IMR-90 (cell line): Measurements from ENCODE around the gene CPB2. TPM values are rescaled to one million over a fixed set of nuclear protein-coding genes. Genes with fewer than 3 reads are reported as not detected.

Experiments used
- ATAC-seq: fragments of 200-7000 bp; cut with Tn5 transposase; 2 replicates; pipeline ENCODE4 v1.9.1; 2020; ENCODE audit warnings: low read depth, mild to moderate bottlenecking, moderate library complexity
- BruUV-seq: library from RNA; stranded (reverse); fragments of 400-500 nt; replicated peaks from 2 replicates; lab custom pipeline; 2021; lab: Mats Ljungman, UMichigan
- CTCF ChIA-PET: fragments of 300-600 bp; formaldehyde crosslinking; extraction: SDS; loops from one replicate; lab custom pipeline; 2021; ENCODE audit warnings: antibody characterized with exemption; lab: Yijun Ruan, JAX
- POLR2A ChIA-PET: fragments of 300-600 bp; sonication (Branson Sonifier 250); formaldehyde crosslinking; loops from one replicate; lab custom pipeline; 2022; ENCODE audit warnings: antibody characterized with exemption; ENCODE audit not compliant: unreplicated experiment; lab: Charles Lee
- DNase-seq: peaks from one replicate; pipeline ENCODE4 v3.0.0; 2013
- H2AFZ ChIP-seq: replicated peaks from 2 replicates; pipeline ENCODE3; 2013; ENCODE audit warnings: low read length, mild to moderate bottlenecking; ENCODE audit not compliant: poor library complexity
- H2AK5ac ChIP-seq: 2 replicates; pipeline ENCODE4 v1.6.1; 2013; ENCODE audit warnings: low read depth, low read length, inconsistent platforms
- H2AK9ac ChIP-seq: replicated peaks from 2 replicates; pipeline ENCODE3; 2013; ENCODE audit warnings: mild to moderate bottlenecking, low read depth, low read length, moderate library complexity; ENCODE audit not compliant: poor library complexity
- H2BK120ac ChIP-seq: 2 replicates; pipeline ENCODE4 v1.6.1; 2013; ENCODE audit warnings: low read depth, low read length, inconsistent platforms
- H2BK15ac ChIP-seq: 3 replicates; pipeline ENCODE4 v1.6.1; 2013; ENCODE audit warnings: low read depth, low read length, inconsistent platforms
- H2BK20ac ChIP-seq: 2 replicates; pipeline ENCODE4 v1.6.1; 2013; ENCODE audit warnings: low read depth, mild to moderate bottlenecking, inconsistent platforms, low read length, moderate library complexity
- H2BK5ac ChIP-seq: 2 replicates; pipeline ENCODE4 v1.6.1; 2013; ENCODE audit warnings: mild to moderate bottlenecking, low read depth, low read length, inconsistent platforms; ENCODE audit not compliant: poor library complexity, severe bottlenecking
- H3K14ac ChIP-seq: replicated peaks from 2 replicates; pipeline ENCODE4 v1.6.1; 2013; ENCODE audit warnings: low read depth, low read length, inconsistent platforms
- H3K18ac ChIP-seq: 2 replicates; pipeline ENCODE4 v1.6.1; 2013; ENCODE audit warnings: low read depth, low read length, control low read depth
- H3K23ac ChIP-seq: 2 replicates; pipeline ENCODE4 v1.6.1; 2013; ENCODE audit warnings: low read depth, low read length, inconsistent platforms
- H3K27ac ChIP-seq: 2 replicates; pipeline ENCODE4 v1.5.1; 2013; ENCODE audit warnings: mild to moderate bottlenecking, control low read depth, low read length; ENCODE audit not compliant: insufficient read depth
- H3K27me3 ChIP-seq: 2 replicates; pipeline ENCODE4 v1.6.1; 2013; ENCODE audit warnings: low read length; ENCODE audit not compliant: control insufficient read depth, insufficient read depth
- H3K36me3 ChIP-seq: 2 replicates; pipeline ENCODE4 v1.6.1; 2013; ENCODE audit warnings: low read length, mixed read lengths; ENCODE audit not compliant: control insufficient read depth, insufficient read depth
- H3K4ac ChIP-seq: 2 replicates; pipeline ENCODE4 v1.6.1; 2013; ENCODE audit warnings: low read depth, low read length, inconsistent platforms
- H3K4me1 ChIP-seq: 2 replicates; pipeline ENCODE4 v1.6.1; 2013; ENCODE audit warnings: low read length, mixed read lengths; ENCODE audit not compliant: control insufficient read depth, insufficient read depth
- H3K4me2 ChIP-seq: 2 replicates; pipeline ENCODE4 v1.6.1; 2013; ENCODE audit warnings: low read depth, mild to moderate bottlenecking, control low read depth, low read length, moderate library complexity
- H3K4me3 ChIP-seq: 2 replicates; pipeline ENCODE4 v1.5.1; 2013; ENCODE audit warnings: low read depth, mild to moderate bottlenecking, control low read depth, low read length, moderate library complexity; ENCODE audit not compliant: insufficient read depth
- H3K56ac ChIP-seq: 2 replicates; pipeline ENCODE4 v1.6.1; 2013; ENCODE audit warnings: low read length, inconsistent platforms; ENCODE audit not compliant: insufficient read depth; ENCODE audit errors: extremely low read depth
- H3K79me1 ChIP-seq, 2 experiments: 2 replicates each; pipeline ENCODE4 v1.6.1; 2013; ENCODE audit warnings: low read length in 2 of 2, inconsistent platforms in 1 of 2, low read depth in 1 of 2
- H3K9ac ChIP-seq: 2 replicates; pipeline ENCODE4 v1.6.1; 2013; ENCODE audit warnings: low read depth, low read length, control low read depth
- H3K9me1 ChIP-seq: 2 replicates; pipeline ENCODE4 v1.6.1; 2013; ENCODE audit warnings: low read length, inconsistent platforms; ENCODE audit not compliant: insufficient read depth
- H3K9me3 ChIP-seq: 2 replicates; pipeline ENCODE4 v1.6.1; 2013; ENCODE audit warnings: low read length; ENCODE audit not compliant: control insufficient read depth, insufficient read depth
- H4K20me1 ChIP-seq: 2 replicates; pipeline ENCODE4 v1.6.1; 2013; ENCODE audit warnings: low read length, inconsistent platforms; ENCODE audit not compliant: insufficient read depth
- H4K5ac ChIP-seq: 2 replicates; pipeline ENCODE4 v1.6.1; 2013; ENCODE audit warnings: mild to moderate bottlenecking, low read depth, low read length, control low read depth
- H4K8ac ChIP-seq, 2 experiments: 2 replicates each; pipeline ENCODE4 v1.6.1; 2013; ENCODE audit warnings: low read depth in 2 of 2, low read length in 2 of 2, control low read depth in 1 of 2, inconsistent platforms in 1 of 2
- H4K91ac ChIP-seq: 2 replicates; pipeline ENCODE4 v1.6.1; 2013; ENCODE audit warnings: low read depth, low read length, inconsistent platforms; ENCODE audit not compliant: insufficient read depth
- CEBPB ChIP-seq: IDR thresholded peaks from 2 replicates; pipeline ENCODE4 v1.6.1; 2012; ENCODE audit warnings: low read depth, low read length, improper control_type of control experiment
- NFE2L2 ChIP-seq: fragments of 150-350 bp; IDR thresholded peaks from 2 replicates; pipeline ENCODE4 v1.6.1; 2016; ENCODE audit warnings: low read depth, mild to moderate bottlenecking, low read length
- WGBS, 2 experiments: methylation state at CpG; one replicate each; pipeline versions ENCODE4 v1.1.5 to v1.1.7; 2013; ENCODE audit warnings: missing lambda C conversion rate in 2 of 2; ENCODE audit not compliant: insufficient read length in 1 of 2; ENCODE audit errors: extremely low coverage in 2 of 2; 5-methylcytosine and 5-hydroxymethylcytosine counted together
- dilution Hi-C: fragments of 300-500 bp; cut with HindIII; formaldehyde crosslinking; loops from one replicate; pipeline ENCODE4 v1.14.3; 2018; ENCODE audit warnings: low sequenced_read_pairs; ENCODE audit not compliant: unreplicated experiment
- in situ Hi-C: fragments of 300-500 bp; cut with MboI; formaldehyde crosslinking; loops from 3 replicates; pipeline ENCODE4 v1.14.3; 2019; ENCODE audit warnings: low sequenced_read_pairs, inconsistent platforms, mixed read lengths
- intact Hi-C: fragments of 100-400 bp; cut with micrococcal nuclease; formaldehyde crosslinking; loops from 2 replicates; pipeline ENCODE4 v1.10.0; 2022
- polyA plus RNA-seq, 3 experiments: library from polyadenylated mRNA; depleted of rRNA; stranded (reverse); fragments of >200 nt; gene quantifications; 2 replicates each; pipeline ENCODE4 v1.2.3, GENCODE V29; 2012; ENCODE audit warnings: low replicate concordance in 1 of 3
- total RNA-seq: library from RNA; depleted of rRNA; stranded (reverse); fragments of >200 nt; gene quantifications from 2 replicates; pipeline ENCODE4 v1.2.3, GENCODE V29; 2012

CPB2 gene
- total and polyA plus RNA-seq, 2 of the 4 experiments (the other 2 are of a cell fraction): not detected

DNA sequence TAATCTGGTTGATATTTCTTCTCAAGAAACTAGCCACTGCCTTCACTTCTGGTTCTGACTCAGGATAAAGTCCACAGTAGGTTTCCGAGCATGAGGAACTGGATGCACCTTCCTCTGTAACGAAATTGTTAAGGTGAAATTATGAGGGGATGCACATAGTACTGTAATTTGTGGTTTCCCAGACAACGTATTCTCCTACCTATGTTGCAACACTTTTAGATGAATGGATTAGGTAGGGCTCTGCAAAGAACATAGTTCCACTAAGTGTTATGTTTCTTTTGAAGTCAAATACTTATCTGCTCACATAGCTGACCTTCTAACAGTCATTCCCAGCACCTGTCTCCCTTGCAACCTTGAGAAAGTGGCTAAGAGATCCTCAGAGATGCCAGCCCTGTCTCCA, 46.6 kb downstream of the CPB2 start:
- H3K4ac ChIP-seq: no peak overlapping the region
- intact Hi-C loops: loop anchor here (10.0 kb wide), 1 partner anchor 283 kb away; no protein-coding TSS in a partner anchor
- no peaks in the 10 kb centered on the region for H3K36me3 ChIP-seq
- no peak overlapping the region for H4K5ac ChIP-seq
- no peak for ATAC-seq
- no peak overlapping the region for H3K23ac ChIP-seq
- no peaks in the 10 kb centered on the region for H3K9me1 ChIP-seq
- H2AK5ac ChIP-seq: no peak overlapping the region
- POLR2A ChIA-PET: no interaction called here
- TF ChIP-seq NFE2L2 (no peak), CEBPB (peak; percentile 56)
- H3K9ac ChIP-seq: no peak overlapping the region
- in situ Hi-C loops: no loop called here
- H3K4me1 ChIP-seq: no peaks in the 10 kb centered on the region
- no peak overlapping the region for H2BK5ac ChIP-seq
- H3K14ac ChIP-seq: no peak overlapping the region
- WGBS, 2 experiments: no CpG with 5 or more reads among the region's 3 CpGs
- H3K79me1 ChIP-seq: no peaks in the 10 kb centered on the region; a peak in 2 of 4 replicates
- H4K20me1 ChIP-seq: no peaks in the 10 kb centered on the region
- no TSS peak for BruUV-seq
- CTCF ChIA-PET: no interaction called here
- H2AFZ ChIP-seq: no peak overlapping the region
- H3K56ac ChIP-seq: no peak overlapping the region
- dilution Hi-C loops: no loop called here
- H2BK20ac ChIP-seq: no peak overlapping the region
- no peak for DNase-seq
- H3K27me3 ChIP-seq: no peaks in the 10 kb centered on the region
- no peak overlapping the region for H2BK120ac ChIP-seq
- no peak overlapping the region for H2BK15ac ChIP-seq
- H2AK9ac ChIP-seq: no peak overlapping the region
- no peak overlapping the region for H3K4me3 ChIP-seq
- no peak overlapping the region for H4K8ac ChIP-seq
- no peak overlapping the region for H3K27ac ChIP-seq
- no peak overlapping the region for H3K18ac ChIP-seq
- H3K9me3 ChIP-seq: no peaks in the 10 kb centered on the region
- H3K4me2 ChIP-seq: no peak overlapping the region
- H4K91ac ChIP-seq: no peak overlapping the region
